Measurements from ENCODE around the gene NHERF1. TPM values are rescaled to one million over a fixed set of nuclear protein-coding genes. Genes with fewer than 3 reads are reported as not detected.

NHERF1 gene
- total and polyA plus RNA-seq, 2 of the 13 experiments (the other 11 are each of a cell fraction or from before 2014, with no cell fraction given): 169 to 269 TPM

GRCh38 chr17:74776044-74776962 lies 27.9 kb downstream of the NHERF1 start, which contains the start of gene NAT9 (continued):
- peak; percentile 89 for TF ChIP-seq GMEB2 (CRISPR knock-in tag; IDR thresholded peaks at IDR 0.05; ENCODE audit: low read depth)
- TF ChIP-seq HDAC6 (IDR thresholded peaks at IDR 0.05; ENCODE audit: low read depth, low read length): no peak
- TF ChIP-seq KDM5A (IDR thresholded peaks at IDR 0.05; ENCODE audit: borderline replicate concordance, low read length): peak; percentile 78
- TF ChIP-seq ZBTB1 (CRISPR knock-in tag; IDR thresholded peaks at IDR 0.05; ENCODE audit: borderline replicate concordance): no peak
- peak; percentile 68; the same call in 1 of the 2 replicates for TF ChIP-seq ZNF792 (CRISPR knock-in tag; IDR thresholded peaks at IDR 0.05)
- TF ChIP-seq SAP130 (CRISPR knock-in tag; IDR thresholded peaks at IDR 0.05; ENCODE audit: low read depth): peak; percentile 100
- no peak for TF ChIP-seq DPF2 (CRISPR knock-in tag; IDR thresholded peaks at IDR 0.05; ENCODE audit: borderline replicate concordance, low read depth)
- no peak for TF ChIP-seq ZNF382 (CRISPR knock-in tag; IDR thresholded peaks at IDR 0.05; ENCODE audit: borderline replicate concordance)
- no peak for TF ChIP-seq KDM6A (CRISPR knock-in tag; IDR thresholded peaks at IDR 0.05; ENCODE audit: low read depth)
- no peak for TF ChIP-seq PREB (CRISPR knock-in tag; IDR thresholded peaks at IDR 0.05)
- TF ChIP-seq CREB3 (CRISPR knock-in tag; IDR thresholded peaks at IDR 0.05): no peak
- TF ChIP-seq ZEB1 (IDR thresholded peaks at IDR 0.05; ENCODE audit: insufficient replicate concordance, low read depth): no peak
- TF ChIP-seq YEATS4 (CRISPR knock-in tag; IDR thresholded peaks at IDR 0.05; ENCODE audit: borderline replicate concordance): peak; percentile 85
- TF ChIP-seq ZNF616 (CRISPR knock-in tag; IDR thresholded peaks at IDR 0.05; ENCODE audit: low read depth): no peak; the same call in 1 of the 2 replicates
- TF ChIP-seq IRF1 (CRISPR knock-in tag; IDR thresholded peaks at IDR 0.05; ENCODE audit: low read depth): no peak
- TF ChIP-seq ATF1 (CRISPR knock-in tag; IDR thresholded peaks at IDR 0.05): no peak
- TF ChIP-seq ARID5B (CRISPR knock-in tag; IDR thresholded peaks at IDR 0.05): peak; percentile 41; the same call in 1 of the 2 replicates
- peak; percentile 73 for TF ChIP-seq RNF2 (conservative IDR thresholded peaks at IDR 0.05; ENCODE audit: low read depth)
- TF ChIP-seq ZFP37 (CRISPR knock-in tag; IDR thresholded peaks at IDR 0.05; ENCODE audit: borderline replicate concordance): no peak
- no peak for TF ChIP-seq CREBL2 (CRISPR knock-in tag; IDR thresholded peaks at IDR 0.05; ENCODE audit: borderline replicate concordance)
